Measurements from ENCODE around the gene IPMK.

- TF ChIP-seq EZH2 (IDR thresholded peaks at IDR 0.05; ENCODE audit: low read length, missing control alignments) (no peak), CTCF (conservative IDR thresholded peaks at IDR 0.05 in 1 of 2, IDR thresholded peaks at IDR 0.05 in 1 of 2; ENCODE audit: low read depth in 1 of 2, low read length in 2 of 2) (no peak)
Measured at GRCh38 chr10:58307676-58308075, 40.0 kb upstream of the IPMK start.
